Left hindlimb (tissue), 1 donor: ENCODE results near the gene KLK11.

Source experiments
- DNase-seq: peaks from one replicate; pipeline ENCODE4 v3.0.0-alpha.2; 2018

The KLK11 gene, protein sequence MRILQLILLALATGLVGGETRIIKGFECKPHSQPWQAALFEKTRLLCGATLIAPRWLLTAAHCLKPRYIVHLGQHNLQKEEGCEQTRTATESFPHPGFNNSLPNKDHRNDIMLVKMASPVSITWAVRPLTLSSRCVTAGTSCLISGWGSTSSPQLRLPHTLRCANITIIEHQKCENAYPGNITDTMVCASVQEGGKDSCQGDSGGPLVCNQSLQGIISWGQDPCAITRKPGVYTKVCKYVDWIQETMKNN

DNA sequence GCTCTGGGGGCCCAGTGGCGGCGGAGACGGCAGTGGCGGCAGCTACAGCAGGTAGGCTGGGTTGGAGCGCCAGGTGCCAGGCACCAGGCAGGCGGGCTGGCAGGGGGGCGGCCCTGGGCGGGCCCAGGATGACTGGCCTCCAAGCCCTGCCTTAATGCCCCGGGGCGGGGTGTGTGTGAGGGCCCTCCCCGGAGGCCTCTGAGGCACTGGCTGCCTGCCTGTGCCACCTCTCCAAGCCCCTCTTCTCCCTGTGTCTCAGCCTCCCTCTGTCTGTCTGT is at the start of gene KLK11:
Gene KLK11 (minus strand): TSS at position 63 of the 278 bp plus-strand sequence. CDS start 985 bp downstream, outside the sequence.
- no peak for DNase-seq

DNA sequence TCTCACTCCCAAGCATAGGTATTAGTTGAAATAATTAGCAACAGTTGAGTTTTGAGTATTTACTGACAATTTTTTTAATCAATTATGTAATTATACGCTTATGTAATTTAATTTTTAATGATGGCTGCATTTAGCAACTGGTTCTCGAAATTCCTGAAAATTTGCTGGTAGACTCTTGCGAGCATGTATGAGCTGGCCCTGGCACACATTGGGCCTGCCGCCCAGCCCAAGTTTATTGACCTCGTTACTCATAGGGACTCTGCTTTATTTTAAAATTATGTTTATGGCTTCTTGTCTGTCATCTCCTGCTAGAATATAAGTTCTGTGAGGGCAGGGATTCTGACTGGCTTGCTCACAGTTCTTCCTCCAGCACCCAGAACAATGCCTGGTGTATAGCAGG is 49.6 kb upstream of the KLK11 start:
- no peak for DNase-seq

- DNase-seq = no peak
Measured at GRCh38 chr19:51071095-51071405, 44.6 kb upstream of the KLK11 start.

DNA sequence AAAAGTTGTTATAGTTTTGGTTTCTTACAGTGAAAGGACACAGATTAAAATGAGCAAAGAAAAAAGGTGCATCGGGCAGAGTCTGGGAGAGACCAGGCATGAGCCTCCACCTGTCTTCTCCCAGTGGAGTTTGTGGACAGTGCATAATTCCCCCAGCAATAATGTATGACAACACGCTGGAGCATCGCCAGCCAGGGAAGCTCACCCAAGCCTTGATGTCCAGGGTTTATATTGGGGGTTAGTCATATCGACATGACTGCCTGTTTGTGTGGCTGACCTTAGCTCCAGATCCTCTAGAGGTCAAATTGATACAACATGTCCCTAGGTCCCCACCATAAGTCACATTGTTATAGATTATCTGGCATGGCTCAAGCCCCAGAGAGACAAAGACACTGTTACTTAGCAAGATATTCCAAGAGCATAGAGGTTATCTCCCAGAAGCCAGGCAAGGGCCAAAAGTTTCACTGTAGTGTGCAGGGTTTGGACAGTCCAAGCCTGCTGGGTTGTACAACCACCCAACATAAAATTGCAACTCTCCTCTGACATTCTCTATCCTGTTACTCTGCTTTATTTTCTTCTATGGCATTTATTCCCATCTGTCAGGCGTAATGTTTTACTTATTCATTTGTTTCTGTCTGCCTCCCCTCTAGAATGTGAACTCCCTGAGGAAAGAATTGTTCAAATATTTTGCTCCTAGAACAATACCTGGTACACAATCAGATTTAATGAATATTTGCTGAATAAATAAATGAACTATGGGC is 44.1 kb upstream of the KLK11 start:
- DNase-seq = no peak

- no peak for DNase-seq
Measured at GRCh38 chr19:51066393-51067186, 40.2 kb upstream of the KLK11 start.

DNA sequence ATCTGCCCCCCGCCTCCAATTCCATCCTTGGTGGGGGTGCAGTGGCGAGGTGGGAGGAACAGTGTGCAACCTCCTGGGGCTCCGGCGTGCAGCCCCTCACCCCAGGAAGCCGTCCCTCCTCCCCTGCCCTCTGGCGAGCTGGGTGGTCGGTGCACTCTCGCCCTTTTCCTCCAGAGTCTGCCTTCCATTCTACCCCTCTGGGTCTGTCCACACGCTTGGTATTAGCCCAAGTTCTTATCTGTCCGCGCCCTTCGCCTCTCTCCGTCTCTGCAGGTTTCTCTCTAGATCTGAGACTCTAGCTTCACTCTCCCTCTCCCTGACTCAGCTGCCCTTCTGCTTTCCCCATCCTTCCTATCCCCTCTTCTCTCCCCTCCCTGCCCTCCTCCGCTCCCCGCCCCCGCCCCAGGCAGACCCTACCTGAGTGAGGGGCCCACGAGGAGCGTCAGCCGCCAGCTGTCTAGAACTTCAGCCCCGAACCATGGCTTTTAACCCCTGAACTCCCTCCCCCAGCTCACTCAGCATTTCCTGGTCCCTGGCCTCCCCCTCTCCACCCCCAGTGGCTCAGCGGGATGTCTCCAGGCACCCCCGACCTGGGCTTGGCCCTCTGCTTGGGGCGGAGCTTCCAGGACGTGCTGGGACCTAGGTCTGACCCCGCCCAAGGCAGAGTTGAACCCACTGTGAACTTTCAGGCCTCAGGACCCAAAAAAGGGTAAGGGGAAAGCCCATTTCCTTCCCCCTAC is 39.0 kb upstream of the KLK11 start:
- no peak for DNase-seq

- DNase-seq = no peak
Measured at GRCh38 chr19:51064534-51065220, 38.3 kb upstream of the KLK11 start, which contains the start of gene KLK13. Gene KLK13, minus strand, starts transcription at chr19:51065092. Its CDS starts 25 bp downstream, at chr19:51065067.

GRCh38 chr19:51063664-51064063 is 37.2 kb upstream of the KLK11 start:
- no peak for DNase-seq

DNA sequence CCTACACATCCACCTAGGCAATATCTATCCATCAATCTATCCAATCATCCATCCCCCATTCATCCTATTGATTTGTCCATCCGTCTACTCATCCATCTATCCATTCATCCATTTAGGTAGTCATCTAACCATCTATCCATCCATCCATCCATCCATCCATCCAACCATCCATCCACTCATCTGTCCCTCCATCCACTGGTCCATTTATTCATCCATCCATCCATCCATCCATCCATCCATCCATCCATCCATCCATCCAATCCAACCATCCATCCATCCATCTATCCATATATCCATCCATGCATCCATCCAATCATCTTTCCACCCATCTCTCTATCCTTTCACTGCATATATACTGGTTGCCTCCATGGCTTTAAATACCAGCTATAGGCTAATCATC is 34.6 kb upstream of the KLK11 start:
- DNase-seq = no peak

GRCh38 chr19:51060336-51060735 is 33.9 kb upstream of the KLK11 start:
- no peak for DNase-seq

DNA sequence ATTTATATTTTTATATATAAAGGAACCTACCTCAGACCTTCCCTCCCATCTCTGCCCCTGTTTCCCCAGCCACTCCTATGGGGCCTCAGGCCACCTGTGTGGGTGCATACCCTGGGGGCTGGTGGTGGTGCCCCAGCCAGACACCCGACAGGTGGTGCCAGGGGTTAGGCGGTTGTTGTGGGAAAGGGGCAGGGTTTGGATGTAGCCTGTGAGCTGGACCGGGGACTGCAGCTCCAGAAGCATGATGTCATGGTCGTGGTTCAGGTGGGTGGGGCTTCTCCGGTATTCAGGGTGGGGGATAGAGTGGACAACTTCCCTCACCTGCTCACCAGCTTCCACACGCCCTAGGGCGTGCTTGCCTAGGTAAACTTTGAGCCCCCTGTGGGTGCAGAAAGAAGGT is 33.3 kb upstream of the KLK11 start:
- DNase-seq = no peak

GRCh38 chr19:51055866-51056265 is 29.4 kb upstream of the KLK11 start:
- no peak for DNase-seq

GRCh38 chr19:51047031-51047335 is 20.6 kb upstream of the KLK11 start:
- no peak for DNase-seq

DNA sequence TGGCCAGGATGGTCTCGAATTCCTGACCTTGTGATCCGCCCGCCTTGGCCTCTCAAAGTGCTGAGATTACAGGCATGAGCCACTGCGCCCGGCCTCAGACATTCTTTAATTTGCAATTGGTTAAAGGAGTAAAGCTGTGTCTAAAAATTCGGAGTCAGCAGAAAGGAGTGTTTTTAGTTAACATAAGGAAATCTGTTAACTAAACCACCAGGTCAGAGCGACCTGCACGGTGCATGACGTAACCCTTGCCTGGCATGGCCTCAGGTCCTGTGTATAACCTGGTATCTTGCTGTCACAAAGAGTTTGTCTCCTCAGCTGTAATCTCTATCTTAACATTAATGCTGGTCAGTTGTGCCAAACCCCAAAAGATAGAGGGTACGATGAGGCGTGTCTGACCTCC is 17.9 kb upstream of the KLK11 start:
- DNase-seq = no peak

DNA sequence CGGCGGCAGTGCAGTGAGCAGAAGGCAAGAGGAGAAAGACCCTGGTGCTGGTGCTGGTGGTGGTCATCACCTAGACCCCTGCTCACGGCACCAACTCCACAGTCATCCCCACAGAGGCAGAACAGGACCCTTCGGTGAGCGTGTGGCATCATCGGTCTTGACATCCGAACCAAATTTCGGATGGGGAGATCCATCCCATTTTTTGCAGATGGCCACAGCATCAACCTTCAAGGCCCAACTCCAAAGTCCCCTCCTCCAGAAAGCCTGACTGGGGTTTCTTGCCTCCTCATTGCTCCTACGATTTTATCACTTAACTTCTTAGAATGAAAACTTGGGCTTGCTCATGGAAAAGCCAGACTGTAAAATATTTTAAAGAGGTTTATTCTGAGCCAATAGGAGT is 17.1 kb upstream of the KLK11 start:
- DNase-seq = no peak

DNA sequence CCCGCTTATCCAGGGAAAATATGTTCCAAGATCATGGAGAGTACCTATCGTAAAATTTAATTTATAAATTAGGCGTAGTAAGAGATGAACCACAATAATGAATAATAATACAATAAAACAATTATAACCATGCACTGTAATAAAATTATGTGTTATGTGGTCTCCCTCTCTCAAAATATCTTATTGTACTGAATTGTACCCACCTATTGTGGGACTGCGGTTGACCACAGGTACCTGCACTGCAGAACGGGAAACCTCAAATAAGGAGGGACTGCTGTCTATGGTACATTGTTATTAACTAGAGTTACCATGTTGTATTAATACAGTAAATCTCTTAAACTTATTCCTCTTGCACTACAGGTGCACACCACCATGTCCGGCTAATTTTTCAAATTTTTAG is 13.7 kb upstream of the KLK11 start:
- DNase-seq = no peak

- DNase-seq = no peak
Measured at GRCh38 chr19:51036519-51036918, 10.1 kb upstream of the KLK11 start.

DNA sequence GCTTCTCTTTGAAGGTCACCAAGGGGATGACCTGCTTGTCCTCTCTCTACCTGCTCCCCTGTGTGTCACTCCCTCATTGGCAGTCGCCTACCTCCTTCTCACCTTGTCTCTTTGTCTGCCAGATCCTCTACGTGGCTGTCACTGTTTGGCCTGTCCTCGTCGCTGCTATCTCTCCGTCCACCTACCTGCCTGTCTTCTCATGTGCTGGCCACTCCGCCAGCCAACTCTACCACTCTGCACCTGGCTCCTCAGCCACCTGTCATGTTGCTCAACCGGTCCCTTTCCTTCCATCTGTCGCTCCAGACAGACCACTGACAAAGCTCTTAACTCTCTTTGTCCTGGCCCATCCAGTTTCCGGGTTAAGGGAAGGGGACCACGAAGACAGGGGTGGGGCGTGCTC is 8.3 kb upstream of the KLK11 start, which contains the start of gene KLK12:
Gene KLK12 (minus strand): TSS at position 299 of the 400 bp plus-strand sequence. CDS start 381 bp downstream, outside the sequence.
- DNase-seq = no peak

- DNase-seq = no peak
Measured at GRCh38 chr19:51031880-51032225, 5.4 kb upstream of the KLK11 start.

- no peak for DNase-seq
Measured at GRCh38 chr19:51031220-51031879, 4.9 kb upstream of the KLK11 start.

GRCh38 chr19:51030631-51031030 is 4.2 kb upstream of the KLK11 start:
- DNase-seq = no peak

- no peak for DNase-seq
Measured at GRCh38 chr19:51029718-51030117, 3.3 kb upstream of the KLK11 start.
